Dermis blood vessel endothelial cell (primary cell): Measurements from ENCODE around the gene FAM210A. TPM values are rescaled to one million over a fixed set of nuclear protein-coding genes. Genes with fewer than 3 reads are reported as not detected.
A peak's percentile ranks its signal among the peaks of the same experiment; 100 is the strongest.

ENCODE experiments used
- DNase-seq: peaks from one replicate; pipeline ENCODE4 v3.0.0; 2010
- total RNA-seq: library from RNA; depleted of rRNA; stranded (reverse); fragments of >200 nt; gene quantifications from 2 replicates; pipeline ENCODE4 v1.2.3, GENCODE V29; 2014

Gene FAM210A
- total RNA-seq, 1 donor from 2014 or later: 31.7 TPM

GRCh38 chr18:13643261-13643751 is 83.1 kb downstream of the FAM210A start:
- no peak for DNase-seq

- no peak for DNase-seq
Measured at GRCh38 chr18:13642440-13642827, 83.9 kb downstream of the FAM210A start.

GRCh38 chr18:13641551-13642439 is 84.6 kb downstream of the FAM210A start:
- DNase-seq: peak; percentile 31

GRCh38 chr18:13640266-13640860 is 86.0 kb downstream of the FAM210A start:
- DNase-seq: no peak

GRCh38 chr18:13638719-13639595 is 87.4 kb downstream of the FAM210A start:
- no peak for DNase-seq

- no peak for DNase-seq
Measured at GRCh38 chr18:13635046-13635445, 91.3 kb downstream of the FAM210A start.

- DNase-seq: no peak
Measured at GRCh38 chr18:13633700-13634099, 92.7 kb downstream of the FAM210A start.

GRCh38 chr18:13630716-13631268 is 95.6 kb downstream of the FAM210A start:
- DNase-seq: no peak

- DNase-seq: peak; percentile 78
Measured at GRCh38 chr18:13629841-13630715, 96.3 kb downstream of the FAM210A start.

GRCh38 chr18:13628211-13628610 is 98.1 kb downstream of the FAM210A start:
- no peak for DNase-seq

- no peak for DNase-seq
Measured at GRCh38 chr18:13627639-13628038, 98.7 kb downstream of the FAM210A start.

GRCh38 chr18:13626544-13626908 is 99.8 kb downstream of the FAM210A start:
- DNase-seq: no peak

- no peak for DNase-seq
Measured at GRCh38 chr18:13625843-13626543, 100.4 kb downstream of the FAM210A start.

GRCh38 chr18:13625355-13625754 is 101.0 kb downstream of the FAM210A start:
- DNase-seq: no peak

- no peak for DNase-seq
Measured at GRCh38 chr18:13624563-13625237, 101.7 kb downstream of the FAM210A start.

- no peak for DNase-seq
Measured at GRCh38 chr18:13623871-13624270, 102.5 kb downstream of the FAM210A start.

GRCh38 chr18:13623348-13623747 is 103.0 kb downstream of the FAM210A start:
- no peak for DNase-seq

GRCh38 chr18:13622751-13623150 is 103.6 kb downstream of the FAM210A start:
- no peak for DNase-seq

- no peak for DNase-seq
Measured at GRCh38 chr18:13621886-13622619, 104.3 kb downstream of the FAM210A start.

GRCh38 chr18:13621446-13621849 is 104.9 kb downstream of the FAM210A start:
- DNase-seq: no peak
